ENCODE results near the gene CAMSAP1.

Gene CAMSAP1

DNA sequence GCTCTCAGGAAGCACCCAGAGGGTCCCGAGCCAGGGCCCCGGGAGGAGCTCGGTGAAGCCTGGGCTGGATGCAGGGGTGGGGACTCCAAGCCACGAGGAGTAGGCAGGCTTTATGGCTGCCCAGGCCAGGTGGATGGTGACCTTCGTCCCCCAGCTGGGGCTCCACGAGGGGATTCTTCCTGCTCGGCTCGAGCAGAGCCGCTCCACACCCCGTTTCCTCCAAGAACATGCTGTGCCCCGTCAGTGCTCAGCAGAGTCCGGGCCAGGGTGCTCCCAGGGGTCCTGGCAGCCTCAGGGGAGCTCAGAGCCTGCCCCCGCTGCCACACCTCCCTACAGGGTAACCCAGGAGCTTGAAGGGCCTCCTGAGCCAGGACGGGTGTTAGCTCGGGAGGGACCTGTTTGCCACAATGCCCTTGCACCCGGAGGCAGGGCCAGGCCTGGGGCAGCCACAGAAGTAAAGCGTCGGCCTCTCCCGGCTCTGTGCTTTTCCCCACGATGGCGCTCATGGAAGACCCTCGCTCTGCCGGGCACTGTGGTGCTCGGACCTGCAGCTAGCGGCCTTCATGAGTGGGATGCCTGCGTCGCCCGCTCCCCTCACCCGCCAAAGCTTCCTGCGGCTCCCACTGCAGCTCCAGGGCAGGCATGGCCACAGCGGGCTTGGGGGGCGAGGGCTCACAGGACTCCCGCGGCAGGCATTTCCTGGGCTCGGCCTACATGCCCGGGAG lies 118.6 kb downstream of the CAMSAP1 start:
- no peak for DNase-seq

GRCh38 chr9:135787776-135788575 lies 119.4 kb downstream of the CAMSAP1 start:
- no peak for DNase-seq

- no peak for DNase-seq
Measured at GRCh38 chr9:135787317-135787716, 120.0 kb downstream of the CAMSAP1 start.

DNA sequence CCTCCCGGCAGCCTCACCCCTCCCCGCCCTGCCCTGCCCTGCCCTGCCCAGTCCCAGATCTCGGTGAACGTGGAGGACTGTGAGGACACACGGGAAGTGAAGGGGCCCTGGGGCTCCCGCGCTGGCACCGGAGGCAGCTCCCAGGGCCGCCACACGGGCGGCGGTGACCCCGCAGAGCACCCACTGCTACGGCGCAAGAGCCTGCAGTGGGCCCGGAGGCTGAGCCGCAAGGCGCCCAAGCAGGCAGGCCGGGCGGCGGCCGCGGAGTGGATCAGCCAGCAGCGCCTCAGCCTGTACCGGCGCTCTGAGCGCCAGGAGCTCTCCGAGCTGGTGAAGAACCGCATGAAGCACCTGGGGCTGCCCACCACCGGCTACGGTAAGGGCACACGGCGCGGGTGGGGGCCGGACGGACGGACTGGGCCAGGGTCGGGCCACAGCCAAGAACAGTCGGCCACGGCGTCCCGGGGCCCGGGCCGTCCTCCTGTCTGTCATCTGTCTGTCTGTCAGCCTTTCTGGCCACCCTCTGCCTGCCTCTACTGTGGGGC lies 121.1 kb downstream of the CAMSAP1 start:
- DNase-seq = no peak

GRCh38 chr9:135785013-135785575 lies 122.3 kb downstream of the CAMSAP1 start:
- no peak for DNase-seq

DNA sequence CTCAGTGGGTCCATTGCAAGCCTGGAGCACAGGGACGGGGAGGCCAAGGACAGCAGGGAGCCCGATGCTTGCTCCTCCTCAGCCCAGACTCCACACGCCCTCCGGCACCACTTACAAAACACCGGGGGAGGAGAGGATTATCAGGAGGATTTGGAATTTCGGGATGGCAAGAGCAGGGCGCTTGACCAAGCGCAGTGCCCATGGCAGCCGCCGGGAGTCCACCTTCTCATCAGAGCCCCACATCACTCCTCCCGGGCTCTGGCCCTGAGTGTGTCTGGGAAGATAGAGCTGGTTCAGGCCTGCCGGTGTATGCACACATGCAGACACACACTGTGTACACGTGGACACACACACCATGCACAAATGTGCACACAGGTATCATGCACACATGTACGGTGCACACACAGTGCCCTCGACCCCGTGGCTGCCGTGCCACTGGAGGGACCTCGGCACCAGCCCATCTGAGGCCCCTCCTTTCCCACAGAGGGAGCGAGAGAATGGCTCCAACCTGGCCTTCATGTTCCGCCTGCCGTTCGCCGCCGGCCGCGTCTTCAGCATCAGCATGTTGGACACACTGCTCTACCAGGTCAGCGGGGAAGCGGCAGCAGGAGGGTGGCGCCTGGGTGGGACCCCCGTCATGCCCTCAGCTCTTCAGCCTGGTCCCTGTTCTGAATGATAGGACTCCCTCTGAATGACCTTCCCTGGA lies 123.7 kb downstream of the CAMSAP1 start:
- no peak for DNase-seq

DNA sequence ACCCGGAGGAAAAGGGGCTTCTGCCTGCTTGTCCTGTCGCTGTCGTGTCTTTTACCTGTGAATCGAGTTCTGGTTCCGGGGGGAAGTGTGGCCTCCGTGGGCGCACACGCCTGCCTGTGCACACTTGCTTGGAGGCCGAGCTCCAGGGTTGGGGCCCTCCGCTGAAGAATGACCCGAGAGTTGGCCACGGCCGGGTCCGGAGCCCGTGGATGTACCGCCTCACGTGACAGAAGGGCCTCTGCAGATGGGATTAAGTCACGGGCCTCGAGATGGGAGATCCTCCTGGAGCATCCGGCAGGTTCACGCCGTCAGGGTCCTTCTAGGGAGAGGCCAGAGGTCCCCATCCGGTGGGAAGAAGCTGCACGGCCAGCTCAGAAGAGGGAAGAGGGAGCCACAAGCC lies 124.4 kb downstream of the CAMSAP1 start:
- DNase-seq = no peak

DNA sequence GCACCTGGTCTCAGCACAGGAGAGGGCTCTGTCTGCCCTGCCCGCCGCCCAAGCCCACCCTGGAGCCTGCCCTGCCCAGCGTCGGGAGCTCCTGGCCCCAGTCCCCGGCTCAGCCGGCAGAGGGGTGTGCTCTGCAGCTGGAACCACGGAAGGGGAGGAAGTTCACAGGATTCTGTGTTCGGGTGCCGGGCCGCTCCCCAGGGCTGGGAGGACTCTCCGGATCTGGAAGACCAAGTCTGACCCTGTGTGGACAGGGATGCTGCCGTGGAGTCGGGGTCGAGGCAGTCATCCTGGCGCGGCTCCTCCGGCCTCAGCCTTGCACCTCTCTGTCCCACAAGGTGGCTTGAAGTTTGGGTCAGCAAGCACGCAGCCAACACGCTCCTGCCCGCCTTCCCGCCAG lies 126.7 kb downstream of the CAMSAP1 start:
- DNase-seq = no peak

DNA sequence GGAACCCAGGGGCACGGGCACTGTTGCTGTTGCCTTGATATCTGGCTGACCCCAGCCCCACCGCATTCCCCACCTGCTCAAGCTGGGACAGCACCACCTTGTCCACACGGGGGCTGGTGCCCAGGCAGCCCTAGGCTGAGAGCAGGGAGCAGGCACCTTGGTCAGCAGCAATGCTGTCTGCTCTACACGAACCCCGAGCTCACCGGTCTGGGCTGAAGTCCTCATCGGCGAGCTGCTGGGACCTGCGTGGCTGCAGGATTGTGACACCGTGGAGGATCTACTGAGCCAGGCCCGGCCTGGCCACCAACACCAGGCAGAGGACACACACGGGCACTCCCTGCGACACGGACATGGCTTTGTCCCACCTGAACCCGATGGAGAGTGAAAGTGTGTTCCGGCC lies 127.3 kb downstream of the CAMSAP1 start:
- DNase-seq = no peak

DNA sequence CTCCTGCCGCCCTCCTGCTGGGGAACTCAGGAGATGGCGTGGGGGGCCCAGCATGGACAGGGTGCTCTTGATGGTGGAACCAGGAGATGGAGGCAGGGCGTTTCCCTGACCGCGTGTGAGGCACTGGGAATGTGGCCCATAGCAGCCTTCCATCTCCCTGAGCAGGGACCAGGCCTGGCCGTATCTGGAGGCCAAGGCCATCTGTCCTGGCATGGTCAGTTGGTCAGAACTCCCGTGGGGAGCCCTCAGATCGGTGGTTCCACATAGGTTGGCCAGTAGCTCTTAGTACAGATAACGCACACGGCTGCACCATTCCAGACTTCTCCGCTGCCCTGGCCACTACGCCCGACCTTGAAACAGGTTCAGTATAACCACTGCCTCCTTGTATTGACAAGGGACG lies 127.8 kb downstream of the CAMSAP1 start:
- DNase-seq = no peak

DNA sequence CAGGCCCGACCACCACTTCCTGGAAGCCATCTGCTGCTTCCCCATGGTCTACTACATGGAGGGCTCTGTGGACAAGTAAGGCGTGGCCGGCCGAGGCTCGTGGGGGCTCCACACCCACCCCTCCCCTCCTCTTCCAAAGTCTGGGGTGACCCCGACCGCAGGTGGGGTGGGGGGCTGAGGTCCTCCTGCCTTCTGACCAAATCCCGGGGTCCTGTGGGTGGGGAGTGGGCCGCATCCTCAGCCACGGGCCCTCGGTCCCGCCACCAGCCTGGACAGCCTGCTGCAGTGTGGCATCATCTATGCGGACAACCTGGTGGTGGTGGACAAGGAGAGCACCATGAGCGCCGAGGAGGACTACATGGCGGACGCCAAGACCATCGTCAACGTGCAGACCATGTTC lies 128.9 kb downstream of the CAMSAP1 start:
- DNase-seq = no peak

DNA sequence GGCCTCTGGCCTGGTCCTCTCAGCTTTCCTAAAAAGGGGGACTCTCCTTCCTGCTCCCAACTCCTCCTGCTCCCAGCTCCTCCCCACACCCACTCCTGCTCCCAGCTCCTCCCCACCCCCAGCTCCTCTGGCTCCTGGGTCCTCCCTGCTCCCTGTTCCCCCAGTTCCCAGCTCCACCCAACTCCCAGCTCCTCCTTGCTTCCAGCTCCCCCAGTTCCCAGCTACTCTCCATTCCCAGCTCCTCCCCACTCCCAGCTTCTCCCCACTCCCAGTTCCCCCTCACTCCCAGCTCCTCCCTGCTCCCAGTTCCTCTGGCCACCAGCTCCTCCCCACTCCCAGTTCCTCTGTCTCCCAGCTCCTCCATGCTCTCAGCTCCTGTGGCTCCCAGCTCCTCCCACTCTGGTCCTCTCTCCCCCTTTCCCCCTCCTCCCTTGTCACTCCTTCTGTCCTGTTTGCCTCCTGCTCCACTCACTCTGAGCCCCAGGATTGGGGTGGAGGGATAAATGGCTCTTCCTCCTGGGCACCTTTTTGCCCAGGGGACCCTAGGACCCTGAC lies 129.6 kb downstream of the CAMSAP1 start:
- DNase-seq = no peak

DNA sequence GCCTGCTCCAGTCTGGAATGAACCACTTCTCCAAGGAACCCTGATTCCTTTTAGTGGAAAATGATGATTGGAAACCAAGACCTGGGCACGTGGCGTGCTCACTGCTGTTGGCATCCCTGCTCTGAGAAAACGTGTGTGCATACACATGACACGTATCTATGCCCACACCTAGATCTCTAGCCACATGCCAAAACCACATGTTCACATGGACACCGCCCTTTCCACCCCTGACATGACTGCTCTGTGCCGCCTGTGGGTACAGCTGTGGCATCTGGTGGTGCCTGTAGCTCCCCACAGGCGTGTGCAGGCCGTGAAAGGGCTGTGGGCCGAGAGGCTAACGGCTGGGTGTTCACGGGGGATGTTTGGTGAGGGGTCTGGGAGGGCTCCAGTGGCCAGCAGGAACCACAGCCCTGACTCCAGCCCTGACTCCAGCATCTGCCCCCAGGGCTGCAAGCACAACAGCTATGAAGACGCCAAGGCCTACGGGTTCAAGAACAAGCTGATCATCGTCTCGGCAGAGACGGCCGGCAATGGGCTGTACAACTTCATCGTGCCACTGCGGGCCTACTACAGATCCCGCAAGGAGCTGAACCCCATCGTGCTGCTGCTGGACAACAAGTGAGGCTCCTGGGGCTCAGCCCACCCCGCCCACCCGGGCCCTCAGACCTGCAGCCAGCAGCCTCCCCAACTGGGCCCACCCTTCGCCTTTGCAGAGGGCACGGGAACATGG lies 130.3 kb downstream of the CAMSAP1 start:
- no peak for DNase-seq

- DNase-seq = no peak
Measured at GRCh38 chr9:135775911-135776310, 131.4 kb downstream of the CAMSAP1 start.

GRCh38 chr9:135774794-135775525 lies 132.4 kb downstream of the CAMSAP1 start:
- DNase-seq = no peak

- no peak for DNase-seq
Measured at GRCh38 chr9:135774239-135774747, 133.1 kb downstream of the CAMSAP1 start.

- no peak for DNase-seq
Measured at GRCh38 chr9:135773530-135774238, 133.7 kb downstream of the CAMSAP1 start.

- no peak for DNase-seq
Measured at GRCh38 chr9:135772702-135773493, 134.4 kb downstream of the CAMSAP1 start.

DNA sequence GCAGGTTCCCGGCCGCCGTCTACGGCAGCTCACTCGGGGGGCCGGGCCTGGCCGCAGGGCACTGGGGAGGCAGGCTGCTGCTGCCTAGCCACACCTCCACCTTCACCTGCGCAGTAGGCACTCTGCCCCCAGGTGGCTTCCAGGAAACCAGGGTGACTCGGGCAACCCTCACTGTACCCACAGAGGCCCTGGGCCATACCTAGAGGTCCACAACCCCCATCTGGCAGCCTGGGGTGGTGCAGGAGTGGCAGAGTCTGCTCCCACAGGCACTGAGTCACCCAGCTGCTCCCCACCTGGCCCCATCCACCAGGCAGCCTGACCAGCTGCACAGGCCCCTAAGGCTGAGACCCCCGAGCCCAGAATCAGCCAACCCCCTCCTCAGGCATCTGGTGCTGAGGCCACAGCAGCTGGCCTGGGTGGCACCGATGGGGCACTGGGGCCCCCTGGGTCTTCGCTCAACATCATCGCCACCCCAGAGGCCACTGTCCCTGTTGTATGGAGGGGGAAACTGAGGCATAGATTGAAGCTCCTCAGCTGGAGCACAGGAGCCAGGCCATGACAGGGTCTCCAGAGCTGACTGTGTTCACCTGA lies 135.2 kb downstream of the CAMSAP1 start:
- DNase-seq = no peak

Measured in stimulated activated CD8-positive, alpha-beta memory T cell treated with anti-CD3 and anti-CD28 coated beads, Interleukin-4, amount 100 ng/mL, for 48 hours (primary cell).